ENCODE results near the gene KNDC1.
"Not testable (repeated sequence)": the region's sequence is repeated elsewhere in the genome, so short reads cannot be mapped to it uniquely, and the experiment has no call there.

KNDC1 gene

GRCh38 chr10:133159950-133160825 lies at the start of gene KNDC1:
TSS of gene KNDC1 (plus strand) at chr10:133160219. CDS start at chr10:133160468, 249 bp downstream.
- peak; percentile 38 for DNase-seq

GRCh38 chr10:133110609-133111275 lies 49.3 kb upstream of the KNDC1 start:
- DNase-seq = no peak

GRCh38 chr10:133111640-133112039 lies 48.4 kb upstream of the KNDC1 start:
- not testable (repeated sequence) for DNase-seq

GRCh38 chr10:133113146-133113830 lies 46.7 kb upstream of the KNDC1 start:
- no peak for DNase-seq

- DNase-seq = no peak
Measured at GRCh38 chr10:133113847-133114246, 46.2 kb upstream of the KNDC1 start.

GRCh38 chr10:133114251-133114650 lies 45.8 kb upstream of the KNDC1 start:
- no peak for DNase-seq

GRCh38 chr10:133114726-133115452 lies 45.1 kb upstream of the KNDC1 start:
- no peak for DNase-seq

GRCh38 chr10:133115453-133115842 lies 44.6 kb upstream of the KNDC1 start:
- DNase-seq = no peak

- DNase-seq = no peak
Measured at GRCh38 chr10:133115976-133116375, 44.0 kb upstream of the KNDC1 start.

GRCh38 chr10:133116455-133116854 lies 43.6 kb upstream of the KNDC1 start:
- DNase-seq = no peak

- no peak for DNase-seq
Measured at GRCh38 chr10:133117036-133117687, 42.9 kb upstream of the KNDC1 start.

- DNase-seq = no peak
Measured at GRCh38 chr10:133117688-133118071, 42.3 kb upstream of the KNDC1 start.

GRCh38 chr10:133121479-133121878 lies 38.5 kb upstream of the KNDC1 start:
- no peak for DNase-seq

- no peak for DNase-seq
Measured at GRCh38 chr10:133122171-133122935, 37.7 kb upstream of the KNDC1 start.

- DNase-seq = no peak
Measured at GRCh38 chr10:133123050-133123745, 36.8 kb upstream of the KNDC1 start.

GRCh38 chr10:133123746-133124356 lies 36.2 kb upstream of the KNDC1 start:
- DNase-seq = no peak

- DNase-seq = no peak
Measured at GRCh38 chr10:133124357-133125211, 35.4 kb upstream of the KNDC1 start.

- DNase-seq = no peak
Measured at GRCh38 chr10:133125901-133126300, 34.1 kb upstream of the KNDC1 start.

All from CD4-positive, alpha-beta T cell treated with Interleukin-6 for 4 hours (primary cell).